ENCODE results near the gene TLE1. TPM values are rescaled to one million over a fixed set of nuclear protein-coding genes. Genes with fewer than 3 reads are reported as not detected.

Gene TLE1
- polyA plus RNA-seq, 1 donor: 65.4 TPM

GRCh38 chr9:81687521-81688261, 1.7 kb downstream of the TLE1 start:
- DNase-seq: peak; percentile 41

GRCh38 chr9:81686614-81687520, 2.5 kb downstream of the TLE1 start:
- peak; percentile 89 for DNase-seq

- no peak for DNase-seq
Measured at GRCh38 chr9:81685763-81686613, 3.4 kb downstream of the TLE1 start.

- no peak for DNase-seq
Measured at GRCh38 chr9:81684635-81685034, 4.7 kb downstream of the TLE1 start.

GRCh38 chr9:81683704-81684103, 5.6 kb downstream of the TLE1 start:
- DNase-seq: no peak

- DNase-seq: no peak
Measured at GRCh38 chr9:81683238-81683637, 6.1 kb downstream of the TLE1 start.

- no peak for DNase-seq
Measured at GRCh38 chr9:81682797-81683196, 6.5 kb downstream of the TLE1 start.

- DNase-seq: no peak
Measured at GRCh38 chr9:81682177-81682576, 7.2 kb downstream of the TLE1 start.

- no peak for DNase-seq
Measured at GRCh38 chr9:81680506-81680905, 8.8 kb downstream of the TLE1 start.

- DNase-seq: no peak
Measured at GRCh38 chr9:81680006-81680405, 9.3 kb downstream of the TLE1 start.

GRCh38 chr9:81678088-81678487, 11.3 kb downstream of the TLE1 start:
- no peak for DNase-seq

- DNase-seq: no peak
Measured at GRCh38 chr9:81676395-81676794, 13.0 kb downstream of the TLE1 start.

- no peak for DNase-seq
Measured at GRCh38 chr9:81673310-81673709, 16.0 kb downstream of the TLE1 start.

- DNase-seq: no peak
Measured at GRCh38 chr9:81671880-81672280, 17.5 kb downstream of the TLE1 start.

- DNase-seq: no peak
Measured at GRCh38 chr9:81669866-81670265, 19.5 kb downstream of the TLE1 start.

- no peak for DNase-seq
Measured at GRCh38 chr9:81669041-81669651, 20.2 kb downstream of the TLE1 start.

GRCh38 chr9:81666123-81666522, 23.2 kb downstream of the TLE1 start:
- no peak for DNase-seq

GRCh38 chr9:81665322-81665871, 23.9 kb downstream of the TLE1 start:
- no peak for DNase-seq

GRCh38 chr9:81664638-81665222, 24.6 kb downstream of the TLE1 start:
- DNase-seq: no peak

- no peak for DNase-seq
Measured at GRCh38 chr9:81661339-81661738, 28.0 kb downstream of the TLE1 start.

GRCh38 chr9:81656871-81657337, 32.4 kb downstream of the TLE1 start:
- no peak for DNase-seq

Data from left kidney (tissue), 2 donors.